Measurements from ENCODE around the gene CYP4F2. TPM values are rescaled to one million over a fixed set of nuclear protein-coding genes. Genes with fewer than 3 reads are reported as not detected.
"Not testable (repeated sequence)": the region's sequence is repeated elsewhere in the genome, so short reads cannot be mapped to it uniquely, and the experiment has no call there.

The CYP4F2 gene
- total RNA-seq, 1 donor = not detected

DNA sequence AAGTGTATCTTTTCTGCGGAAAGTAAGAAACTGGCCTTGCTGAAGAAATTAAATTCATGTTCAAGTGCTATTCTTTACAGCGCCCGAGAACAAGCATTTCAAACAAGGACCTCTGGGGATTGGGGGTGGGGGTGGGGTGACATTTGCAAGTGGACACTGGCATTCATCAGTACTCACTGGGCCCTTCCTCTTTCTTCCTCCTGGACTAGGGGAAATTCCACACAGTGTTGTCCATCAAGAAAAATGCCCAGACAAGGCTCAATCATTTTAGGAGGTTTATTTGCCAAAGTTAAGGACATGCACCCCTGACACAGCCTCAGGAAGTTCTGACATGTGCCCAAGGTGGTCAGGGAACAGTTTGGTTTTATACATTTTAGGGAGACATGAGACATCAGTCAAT, 59.5 kb downstream of the CYP4F2 start:
- DNase-seq (ENCODE audit: insufficient read length, low spot score, missing footprints) = no peak
- no peaks in the 10 kb centered on the region for H4K20me1 ChIP-seq (ENCODE audit: insufficient read depth, low read length)
- H2AFZ ChIP-seq (ENCODE audit: low read length) = no peak overlapping the region
- H3K4me1 ChIP-seq (ENCODE audit: insufficient read depth, low read length) = peaks cover 4% of the 10 kb centered on the region
- H3K36me3 ChIP-seq (ENCODE audit: insufficient read depth, low read length) = no peaks in the 10 kb centered on the region
- H3K27me3 ChIP-seq (ENCODE audit: insufficient read depth, low read length) = no peaks in the 10 kb centered on the region
- H3K79me2 ChIP-seq (ENCODE audit: insufficient read depth, low read length) = no peaks in the 10 kb centered on the region
- TF ChIP-seq, protein P1, sequence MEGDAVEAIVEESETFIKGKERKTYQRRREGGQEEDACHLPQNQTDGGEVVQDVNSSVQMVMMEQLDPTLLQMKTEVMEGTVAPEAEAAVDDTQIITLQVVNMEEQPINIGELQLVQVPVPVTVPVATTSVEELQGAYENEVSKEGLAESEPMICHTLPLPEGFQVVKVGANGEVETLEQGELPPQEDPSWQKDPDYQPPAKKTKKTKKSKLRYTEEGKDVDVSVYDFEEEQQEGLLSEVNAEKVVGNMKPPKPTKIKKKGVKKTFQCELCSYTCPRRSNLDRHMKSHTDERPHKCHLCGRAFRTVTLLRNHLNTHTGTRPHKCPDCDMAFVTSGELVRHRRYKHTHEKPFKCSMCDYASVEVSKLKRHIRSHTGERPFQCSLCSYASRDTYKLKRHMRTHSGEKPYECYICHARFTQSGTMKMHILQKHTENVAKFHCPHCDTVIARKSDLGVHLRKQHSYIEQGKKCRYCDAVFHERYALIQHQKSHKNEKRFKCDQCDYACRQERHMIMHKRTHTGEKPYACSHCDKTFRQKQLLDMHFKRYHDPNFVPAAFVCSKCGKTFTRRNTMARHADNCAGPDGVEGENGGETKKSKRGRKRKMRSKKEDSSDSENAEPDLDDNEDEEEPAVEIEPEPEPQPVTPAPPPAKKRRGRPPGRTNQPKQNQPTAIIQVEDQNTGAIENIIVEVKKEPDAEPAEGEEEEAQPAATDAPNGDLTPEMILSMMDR (IDR thresholded peaks at IDR 0.05; ENCODE audit: extremely low read depth, low read depth, low read length) = no peak
- H3K27ac ChIP-seq (ENCODE audit: low read depth, low read length) = no peak overlapping the region
- H3K4me2 ChIP-seq (ENCODE audit: insufficient read depth, low read length) = no peak overlapping the region
- no peaks in the 10 kb centered on the region for H3K9me3 ChIP-seq (ENCODE audit: low read depth, low read length)
- H3K4me3 ChIP-seq (ENCODE audit: insufficient read depth, low read length) = no peak overlapping the region

- peak overlapping the region; percentile 96 for H2AFZ ChIP-seq (ENCODE audit: low read length)
- H3K36me3 ChIP-seq (ENCODE audit: insufficient read depth, low read length) = no peaks in the 10 kb centered on the region
- no peak for DNase-seq (ENCODE audit: insufficient read length, low spot score, missing footprints)
- no peaks in the 10 kb centered on the region for H4K20me1 ChIP-seq (ENCODE audit: insufficient read depth, low read length)
- peaks cover 4% of the 10 kb centered on the region for H3K4me1 ChIP-seq (ENCODE audit: insufficient read depth, low read length)
- H3K4me2 ChIP-seq (ENCODE audit: insufficient read depth, low read length) = peak overlapping the region; percentile 83
- TF ChIP-seq, protein P1 (IDR thresholded peaks at IDR 0.05; ENCODE audit: extremely low read depth, low read depth, low read length) = no peak
- no peaks in the 10 kb centered on the region for H3K9me3 ChIP-seq (ENCODE audit: low read depth, low read length)
- H3K4me3 ChIP-seq (ENCODE audit: insufficient read depth, low read length) = peak overlapping the region; percentile 94
- no peaks in the 10 kb centered on the region for H3K27me3 ChIP-seq (ENCODE audit: insufficient read depth, low read length)
- no peaks in the 10 kb centered on the region for H3K79me2 ChIP-seq (ENCODE audit: insufficient read depth, low read length)
- peak overlapping the region; percentile 86 for H3K27ac ChIP-seq (ENCODE audit: low read depth, low read length)
These were observed 60.6 kb downstream of the CYP4F2 start for GRCh38 chr19:15837221-15837731.

GRCh38 chr19:15836330-15837220, 61.3 kb downstream of the CYP4F2 start:
- H2AFZ ChIP-seq (ENCODE audit: low read length) = peak overlapping the region; percentile 96
- H3K79me2 ChIP-seq (ENCODE audit: insufficient read depth, low read length) = no peaks in the 10 kb centered on the region
- no peaks in the 10 kb centered on the region for H3K36me3 ChIP-seq (ENCODE audit: insufficient read depth, low read length)
- TF ChIP-seq, protein P1 (IDR thresholded peaks at IDR 0.05; ENCODE audit: extremely low read depth, low read depth, low read length) = no peak
- H3K9me3 ChIP-seq (ENCODE audit: low read depth, low read length) = no peaks in the 10 kb centered on the region
- no peaks in the 10 kb centered on the region for H3K27me3 ChIP-seq (ENCODE audit: insufficient read depth, low read length)
- peak; percentile 97 for DNase-seq (ENCODE audit: insufficient read length, low spot score, missing footprints)
- H3K4me1 ChIP-seq (ENCODE audit: insufficient read depth, low read length) = peaks cover 4% of the 10 kb centered on the region
- H4K20me1 ChIP-seq (ENCODE audit: insufficient read depth, low read length) = no peaks in the 10 kb centered on the region
- peak overlapping the region; percentile 86 for H3K27ac ChIP-seq (ENCODE audit: low read depth, low read length)
- H3K4me2 ChIP-seq (ENCODE audit: insufficient read depth, low read length) = peak overlapping the region; percentile 83
- H3K4me3 ChIP-seq (ENCODE audit: insufficient read depth, low read length) = peak overlapping the region; percentile 94

- not testable (repeated sequence) for H3K79me2 ChIP-seq (ENCODE audit: insufficient read depth, low read length); H4K20me1 ChIP-seq (ENCODE audit: insufficient read depth, low read length); H3K4me1 ChIP-seq (ENCODE audit: insufficient read depth, low read length); H3K36me3 ChIP-seq (ENCODE audit: insufficient read depth, low read length); DNase-seq (ENCODE audit: insufficient read length, low spot score, missing footprints); H3K27me3 ChIP-seq (ENCODE audit: insufficient read depth, low read length); H3K9me3 ChIP-seq (ENCODE audit: low read depth, low read length)
- Histone ChIP-seq H3K27ac (ENCODE audit: low read depth, low read length) (peak overlapping the region; percentile 86), H2AFZ (ENCODE audit: low read length) (peak overlapping the region; percentile 96), H3K4me3 (ENCODE audit: insufficient read depth, low read length) (peak overlapping the region; percentile 94), H3K4me2 (ENCODE audit: insufficient read depth, low read length) (peak overlapping the region; percentile 83)
These were observed 62.1 kb downstream of the CYP4F2 start for GRCh38 chr19:15835565-15836329.

- DNase-seq (ENCODE audit: insufficient read length, low spot score, missing footprints); H4K20me1 ChIP-seq (ENCODE audit: insufficient read depth, low read length); H3K27ac ChIP-seq (ENCODE audit: low read depth, low read length); H3K4me1 ChIP-seq (ENCODE audit: insufficient read depth, low read length); H3K79me2 ChIP-seq (ENCODE audit: insufficient read depth, low read length); H3K9me3 ChIP-seq (ENCODE audit: low read depth, low read length); H3K36me3 ChIP-seq (ENCODE audit: insufficient read depth, low read length); H2AFZ ChIP-seq (ENCODE audit: low read length); H3K4me3 ChIP-seq (ENCODE audit: insufficient read depth, low read length); H3K27me3 ChIP-seq (ENCODE audit: insufficient read depth, low read length); H3K4me2 ChIP-seq (ENCODE audit: insufficient read depth, low read length): not testable (repeated sequence)
These were observed 63.6 kb downstream of the CYP4F2 start for GRCh38 chr19:15834232-15834631.
